ENCODE results near the gene CTNNBL1.
"Not testable (repeated sequence)": the region's sequence is repeated elsewhere in the genome, so short reads cannot be mapped to it uniquely, and the experiment has no call there.

DNA sequence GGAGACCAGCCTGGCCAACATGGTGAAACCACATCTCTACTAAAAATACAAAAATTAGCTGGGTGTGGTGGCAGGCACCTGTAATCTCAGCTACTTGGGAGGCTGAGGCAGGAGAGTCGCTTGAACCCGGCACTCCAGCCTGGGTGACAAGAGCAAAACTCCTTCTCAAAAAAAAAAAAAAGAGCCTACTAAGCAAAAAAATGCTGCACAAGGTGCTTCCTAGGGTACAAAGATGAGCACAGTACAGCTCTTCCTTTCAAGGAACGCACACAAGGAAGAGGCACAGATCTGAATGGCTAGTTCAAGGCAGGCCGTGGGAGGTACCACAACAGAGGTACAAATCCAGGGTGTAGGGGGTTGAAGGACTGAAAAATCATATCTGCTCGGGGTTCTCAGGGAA lies 162.2 kb downstream of the CTNNBL1 start:
- not testable (repeated sequence) for TF ChIP-seq POLR2A (IDR thresholded peaks at IDR 0.05; ENCODE audit: extremely low read depth, insufficient read length)
- TF ChIP-seq, protein P1, sequence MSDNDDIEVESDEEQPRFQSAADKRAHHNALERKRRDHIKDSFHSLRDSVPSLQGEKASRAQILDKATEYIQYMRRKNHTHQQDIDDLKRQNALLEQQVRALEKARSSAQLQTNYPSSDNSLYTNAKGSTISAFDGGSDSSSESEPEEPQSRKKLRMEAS (IDR thresholded peaks at IDR 0.05; ENCODE audit: low read depth, low read length): not testable (repeated sequence)

Data from NB4 (cell line).